Panc1 (cell line): ENCODE data around the gene ICAM2. TPM values are rescaled to one million over a fixed set of nuclear protein-coding genes. Genes with fewer than 3 reads are reported as not detected.

Source experiments
- ATAC-seq: fragments of 200-7000 bp; cut with Tn5 transposase; 2 replicates; pipeline ENCODE4 v1.9.1; 2020; ENCODE audit warnings: mild to moderate bottlenecking, moderate library complexity
- Bru-seq: library from RNA; stranded (reverse); fragments of 400-500 nt; gene quantifications from one replicate; lab custom pipeline; 2021; lab: Mats Ljungman, UMichigan
- BruChase-seq, 2 experiments: library from RNA; stranded (reverse); fragments of 400-500 nt; gene quantifications; one replicate each; lab custom pipeline; 2021; lab: Mats Ljungman, UMichigan
- BruUV-seq: library from RNA; stranded (reverse); fragments of 400-500 nt; replicated peaks from 2 replicates; lab custom pipeline; 2021; lab: Mats Ljungman, UMichigan
- CTCF ChIA-PET: fragments of 300-600 bp; sonication (Branson Sonifier 250); formaldehyde crosslinking; loops from one replicate; lab custom pipeline; 2022; ENCODE audit warnings: antibody characterized with exemption; lab: Charles Lee
- POLR2A ChIA-PET: fragments of 300-600 bp; sonication (Branson Sonifier 250); formaldehyde crosslinking; loops from one replicate; lab custom pipeline; 2022; ENCODE audit warnings: antibody characterized with exemption; lab: Charles Lee
- DNase-seq: peaks from one replicate; pipeline ENCODE4 v3.0.0-alpha.2; 2010; ENCODE audit warnings: low read depth, low spot score
- H3K27ac ChIP-seq: 2 replicates; pipeline ENCODE4 v1.5.1; 2011; ENCODE audit warnings: mild to moderate bottlenecking, low read length, inconsistent platforms
- H3K27me3 ChIP-seq: fragments of 200-500 bp; sonication (Bioruptor generic); 2 replicates; pipeline ENCODE4 v1.6.0; 2014; ENCODE audit warnings: low read length, inconsistent platforms; ENCODE audit not compliant: control insufficient read depth, insufficient read depth
- H3K36me3 ChIP-seq: fragments of 200-500 bp; sonication (Bioruptor generic); 2 replicates; pipeline ENCODE4 v1.5.1; 2014; ENCODE audit warnings: inconsistent platforms, mild to moderate bottlenecking, low read length, moderate library complexity; ENCODE audit not compliant: control insufficient read depth, insufficient read depth
- H3K4me1 ChIP-seq: 2 replicates; pipeline ENCODE4 v1.5.1; 2011; ENCODE audit warnings: inconsistent platforms, mild to moderate bottlenecking, low read length, moderate library complexity; ENCODE audit not compliant: control insufficient read depth, insufficient read depth
- H3K4me3 ChIP-seq, 2 experiments: 2 replicates each; pipeline ENCODE4 v1.5.1; 2011 to 2012; ENCODE audit warnings: low read depth in 2 of 2, low read length in 2 of 2, mild to moderate bottlenecking in 2 of 2, inconsistent platforms in 1 of 2, moderate library complexity in 1 of 2
- H3K9me3 ChIP-seq: fragments of 200-500 bp; sonication (Bioruptor generic); 2 replicates; pipeline ENCODE4 v1.5.1; 2014; ENCODE audit warnings: low read depth, mild to moderate bottlenecking, inconsistent platforms, low read length, moderate library complexity; ENCODE audit not compliant: control insufficient read depth, insufficient read depth
- CTCF ChIP-seq: fragments of 450-650 bp; IDR thresholded peaks from 2 replicates; pipeline ENCODE4 v1.5.1; 2017; ENCODE audit warnings: mild to moderate bottlenecking
- POLR2AphosphoS5 ChIP-seq: IDR thresholded peaks from 2 replicates; pipeline ENCODE4 v1.6.1; 2012; ENCODE audit warnings: mild to moderate bottlenecking, low read depth, low read length, moderate library complexity
- REST ChIP-seq, 2 experiments: IDR thresholded peaks; 2 replicates each; pipeline ENCODE4 v1.6.1; 2011 to 2012; ENCODE audit warnings: low read depth in 2 of 2, control low read depth in 1 of 2, low read length in 1 of 2, mild to moderate bottlenecking in 1 of 2, moderate library complexity in 1 of 2; ENCODE audit not compliant: insufficient read depth in 1 of 2
- SIN3A ChIP-seq: IDR thresholded peaks from 2 replicates; pipeline ENCODE4 v1.6.1; 2012; ENCODE audit warnings: low read depth, mild to moderate bottlenecking, low read length, moderate library complexity, borderline replicate concordance; ENCODE audit not compliant: insufficient read depth
- TCF7L2 ChIP-seq: IDR thresholded peaks from 2 replicates; pipeline ENCODE4 v1.6.1; 2011; ENCODE audit warnings: mild to moderate bottlenecking, low read depth, low read length, inconsistent platforms
- in situ Hi-C: cut with HindIII; loops from 2 replicates; pipeline ENCODE4 v1.10.0; 2016; ENCODE audit warnings: low sequenced_read_pairs, low pct_unique_long_range_greater_than_20kb
- intact Hi-C: fragments of 100-400 bp; cut with micrococcal nuclease; formaldehyde crosslinking; loops from one replicate; pipeline ENCODE4 v1.10.0; 2022; ENCODE audit not compliant: unreplicated experiment
- long read RNA-seq: library from polyadenylated mRNA; unstranded; transcript quantifications from one replicate; pipeline ENCODE4 v2.0.0, GENCODE V29; 2021; ENCODE audit not compliant: unreplicated experiment
- polyA plus RNA-seq: library from polyadenylated mRNA; unstranded; fragments of >200 nt; gene quantifications from one replicate; pipeline ENCODE4 v1.2.1, GENCODE V29; 2012; ENCODE audit warnings: missing spikeins; ENCODE audit not compliant: insufficient read length
- total RNA-seq: library from RNA; stranded (reverse); gene quantifications from one replicate; pipeline ENCODE4 v1.2.1, GENCODE V29; 2021; ENCODE audit not compliant: unreplicated experiment

Gene ICAM2
- total RNA-seq (0.33 TPM), Bru-seq, nascent RNA (not detected), BruChase-seq, experiment 1, labeled RNA remaining after a 2-hour chase (percentile 12 among the genes with signal in this experiment), BruChase-seq, experiment 2, labeled RNA remaining after a 6-hour chase (percentile 9 among the genes with signal in this experiment)
- polyA plus RNA-seq = not detected
- long read RNA-seq = 0 reads

DNA sequence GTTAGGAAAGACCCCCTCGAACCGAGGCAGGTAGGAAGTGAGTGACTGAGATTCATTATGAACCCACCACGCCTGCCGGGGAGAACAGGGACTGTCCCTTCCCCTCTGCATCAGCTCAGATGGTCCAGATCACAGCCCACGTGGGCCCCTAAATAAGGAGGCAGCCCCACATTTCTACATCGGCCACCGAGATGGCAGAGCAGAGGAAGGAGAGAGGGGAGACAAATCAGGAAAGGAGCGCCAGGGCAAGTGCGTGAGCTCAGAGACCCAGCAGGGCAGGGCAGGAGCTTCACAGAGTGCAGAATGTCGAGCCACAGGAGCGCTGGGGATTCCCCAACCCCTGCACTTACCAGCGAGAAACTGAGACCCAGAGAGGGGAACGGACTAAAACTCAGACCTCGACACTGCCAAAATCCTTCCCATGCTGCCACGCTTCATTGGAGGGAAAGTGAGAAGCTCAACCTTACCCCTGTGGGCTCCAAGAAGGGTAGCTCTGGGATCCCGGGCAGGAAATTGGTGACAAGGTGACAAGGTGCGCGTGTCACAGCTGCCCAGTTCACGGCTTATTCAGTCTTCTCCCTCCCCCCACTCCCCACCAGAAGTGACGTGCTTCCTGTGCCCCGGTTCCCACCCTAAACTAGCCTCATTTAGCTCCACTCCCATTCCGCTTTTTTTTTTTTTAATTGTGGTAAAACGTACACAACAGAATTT, at the start of gene ICAM2:
ICAM2 (minus strand) TSS at position 578 of the 711 bp plus-strand sequence. CDS start 13,942 bp downstream, outside the sequence.
- no peaks in the 10 kb centered on the region for H3K4me1 ChIP-seq
- H3K27me3 ChIP-seq = no peaks in the 10 kb centered on the region; the same call in 1 of the 2 replicates
- no peak for DNase-seq
- intact Hi-C loops (loop anchor here (10.0 kb wide), 1 partner anchor 105 kb away; the partner anchor contains the start of genes CSHL1 and GH1), in situ Hi-C loops (no loop called here)
- H3K36me3 ChIP-seq = no peaks in the 10 kb centered on the region
- 0 out of 2 replicates have a peak, but pooled peaks have one; percentile 38 for ATAC-seq
- H3K27ac ChIP-seq = no peak within 1 kb of the TSS
- POLR2A ChIA-PET = no interaction called here
- no TSS peak for BruUV-seq
- H3K9me3 ChIP-seq = no peaks in the 10 kb centered on the region
- CTCF ChIA-PET = interaction anchor here (0.9 to 1.3 kb wide), 2 partner anchors 30 to 114 kb away, joined by 5 to 6 read pairs; no protein-coding TSS in a partner anchor
- TF ChIP-seq CTCF (no peak), SIN3A (no peak), POLR2AphosphoS5 (no peak), TCF7L2 (no peak), REST (IDR thresholded peaks at IDR 0.05; ENCODE audit: insufficient read depth in 1 of 2, low read depth in 2 of 2, low read length in 1 of 2) (no peak)
- H3K4me3 ChIP-seq = no peak within 1 kb of the TSS

GRCh38 chr17:64070213-64070612, 49.8 kb upstream of the ICAM2 start:
- TF ChIP-seq POLR2AphosphoS5 (no peak), CTCF (no peak), SIN3A (no peak)
- Histone ChIP-seq H3K4me3 (no peak overlapping the region), H3K36me3 (no peaks in the 10 kb centered on the region), H3K9me3 (no peaks in the 10 kb centered on the region; the same call in 1 of the 2 replicates), H3K27ac (no peak overlapping the region), H3K4me1 (no peaks in the 10 kb centered on the region), H3K27me3 (no peaks in the 10 kb centered on the region)
- in situ Hi-C loops (no loop called here), intact Hi-C loops (no loop called here)
- ATAC-seq (no peak), DNase-seq (no peak)
- ChIA-PET CTCF (interaction anchor here (0.9 kb wide), 1 partner anchor 13 kb away, joined by 3 read pairs; no protein-coding TSS in a partner anchor), POLR2A (no interaction called here)
- no TSS peak for BruUV-seq
